ENCODE measurements around the gene NRGN. TPM values are rescaled to one million over a fixed set of nuclear protein-coding genes. Genes with fewer than 3 reads are reported as not detected.
A peak's percentile ranks its signal among the peaks of the same experiment; 100 is the strongest.

The NRGN gene
- total RNA-seq, 1 experiment from 2014 or later = 2.9 TPM

DNA sequence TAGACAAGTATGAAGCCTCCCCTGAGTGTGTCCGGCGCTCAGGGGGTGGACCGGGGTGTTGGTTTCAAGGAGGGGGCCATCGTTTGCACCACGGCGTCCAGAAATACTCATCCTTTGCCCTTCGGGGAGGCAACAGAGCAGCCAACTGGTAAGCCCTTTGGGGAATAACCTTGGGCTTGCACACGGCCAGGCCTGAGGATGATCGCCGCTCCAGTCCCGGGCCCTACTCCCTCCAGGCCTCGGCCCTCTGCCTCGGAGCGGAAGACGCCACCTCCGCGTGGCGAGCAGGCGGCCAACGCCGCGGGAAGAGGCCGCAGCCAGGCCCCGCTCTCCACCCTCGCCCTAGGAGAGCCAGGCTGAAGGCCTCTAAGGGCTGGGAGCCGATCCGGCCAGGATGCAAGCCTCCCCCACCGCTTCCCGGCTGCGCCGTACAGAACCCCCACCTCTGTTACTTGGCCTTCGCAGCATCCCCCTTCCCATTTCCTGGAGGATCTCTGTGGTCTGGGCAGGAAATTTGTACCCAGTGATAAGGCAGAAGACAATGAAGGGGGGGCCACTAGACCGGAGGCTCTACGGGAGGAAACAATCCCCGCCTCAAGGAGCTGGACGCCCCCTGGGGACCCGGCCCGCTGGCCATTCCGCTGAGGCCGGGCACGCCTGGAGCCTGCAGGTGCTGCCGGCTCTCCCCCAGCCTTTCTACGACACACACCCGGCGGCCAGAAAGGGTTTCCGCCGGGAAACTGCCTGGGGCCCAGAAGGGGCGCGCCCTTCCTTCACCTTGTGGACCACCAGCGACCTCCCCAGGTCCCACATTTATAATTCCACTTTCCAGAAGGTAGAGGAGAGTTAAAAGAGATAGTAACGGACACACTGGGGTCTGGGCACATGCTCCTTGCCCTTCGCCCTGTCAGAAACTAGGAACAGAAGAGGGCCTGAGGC is 19.8 kb downstream of the NRGN start (continued):
- TF ChIP-seq NR2C2 (CRISPR knock-in tag; IDR thresholded peaks at IDR 0.05) (peak; percentile 78), ZNF263 (CRISPR knock-in tag; IDR thresholded peaks at IDR 0.05; ENCODE audit: low read depth) (no peak), ZNF138 (CRISPR knock-in tag; conservative IDR thresholded peaks at IDR 0.05) (no peak), OVOL2 (CRISPR knock-in tag; IDR thresholded peaks at IDR 0.05; ENCODE audit: borderline replicate concordance) (no peak), FOXK1 (CRISPR knock-in tag; IDR thresholded peaks at IDR 0.05) (no peak), TP53 (CRISPR knock-in tag; IDR thresholded peaks at IDR 0.05) (no peak), FOXP1 (CRISPR knock-in tag; IDR thresholded peaks at IDR 0.05; ENCODE audit: borderline replicate concordance) (peak; percentile 86; the same call in 1 of the 2 replicates), NFE2L1 (CRISPR knock-in tag; IDR thresholded peaks at IDR 0.05) (peak; percentile 84), CREB1 (CRISPR knock-in tag; IDR thresholded peaks at IDR 0.05) (peak; percentile 91), KAT7 (CRISPR knock-in tag; IDR thresholded peaks at IDR 0.05; ENCODE audit: borderline replicate concordance) (no peak), ZNF219 (CRISPR knock-in tag; IDR thresholded peaks at IDR 0.05; ENCODE audit: borderline replicate concordance) (0 out of 2 replicates have a peak, but pooled peaks have one; percentile 72), ATF1 (CRISPR knock-in tag; IDR thresholded peaks at IDR 0.05) (no peak; the same call in 1 of the 2 replicates), RELA (CRISPR knock-in tag; IDR thresholded peaks at IDR 0.05; ENCODE audit: borderline replicate concordance) (peak; percentile 80; the same call in 1 of the 2 replicates), SP1 (CRISPR knock-in tag; conservative IDR thresholded peaks at IDR 0.05) (0 out of 2 replicates have a peak, but pooled peaks have one; percentile 33)
- TF ChIP-seq, protein P1, sequence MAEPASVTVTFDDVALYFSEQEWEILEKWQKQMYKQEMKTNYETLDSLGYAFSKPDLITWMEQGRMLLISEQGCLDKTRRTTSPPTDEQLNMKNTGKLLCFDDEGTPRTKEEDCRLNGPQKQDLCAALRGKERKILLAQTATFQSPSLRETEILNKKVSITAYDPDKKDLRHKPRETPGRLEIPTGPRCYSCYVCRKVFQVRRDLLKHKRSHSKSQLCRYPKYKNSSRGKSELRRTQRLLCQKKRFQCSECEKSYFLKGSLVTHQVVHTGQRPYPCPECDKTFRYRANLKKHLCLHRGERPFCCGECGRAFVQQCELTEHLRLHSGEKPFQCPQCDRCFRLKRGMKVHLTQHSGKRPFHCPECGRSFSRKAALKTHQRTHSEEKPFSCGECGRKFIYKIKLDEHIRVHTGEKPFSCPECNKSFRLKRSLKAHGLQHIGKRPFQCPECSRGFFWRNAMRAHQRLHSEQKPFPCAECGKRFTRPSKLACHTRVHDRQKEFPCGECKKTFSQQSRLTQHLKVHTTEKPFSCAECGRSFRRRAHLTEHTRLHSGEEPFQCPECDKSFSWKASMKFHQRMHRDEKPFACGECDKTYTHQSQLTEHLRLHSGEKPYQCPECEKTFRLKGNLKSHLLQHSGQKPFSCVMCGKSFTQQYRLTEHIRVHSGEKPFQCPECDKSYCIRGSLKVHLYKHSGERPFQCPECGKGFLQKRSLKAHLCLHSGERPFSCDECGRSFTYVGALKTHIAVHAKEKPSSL (CRISPR knock-in tag; conservative IDR thresholded peaks at IDR 0.05) = no peak
- TF ChIP-seq, protein P2, sequence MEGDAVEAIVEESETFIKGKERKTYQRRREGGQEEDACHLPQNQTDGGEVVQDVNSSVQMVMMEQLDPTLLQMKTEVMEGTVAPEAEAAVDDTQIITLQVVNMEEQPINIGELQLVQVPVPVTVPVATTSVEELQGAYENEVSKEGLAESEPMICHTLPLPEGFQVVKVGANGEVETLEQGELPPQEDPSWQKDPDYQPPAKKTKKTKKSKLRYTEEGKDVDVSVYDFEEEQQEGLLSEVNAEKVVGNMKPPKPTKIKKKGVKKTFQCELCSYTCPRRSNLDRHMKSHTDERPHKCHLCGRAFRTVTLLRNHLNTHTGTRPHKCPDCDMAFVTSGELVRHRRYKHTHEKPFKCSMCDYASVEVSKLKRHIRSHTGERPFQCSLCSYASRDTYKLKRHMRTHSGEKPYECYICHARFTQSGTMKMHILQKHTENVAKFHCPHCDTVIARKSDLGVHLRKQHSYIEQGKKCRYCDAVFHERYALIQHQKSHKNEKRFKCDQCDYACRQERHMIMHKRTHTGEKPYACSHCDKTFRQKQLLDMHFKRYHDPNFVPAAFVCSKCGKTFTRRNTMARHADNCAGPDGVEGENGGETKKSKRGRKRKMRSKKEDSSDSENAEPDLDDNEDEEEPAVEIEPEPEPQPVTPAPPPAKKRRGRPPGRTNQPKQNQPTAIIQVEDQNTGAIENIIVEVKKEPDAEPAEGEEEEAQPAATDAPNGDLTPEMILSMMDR (IDR thresholded peaks at IDR 0.05) = no peak
- TF ChIP-seq, protein P3, sequence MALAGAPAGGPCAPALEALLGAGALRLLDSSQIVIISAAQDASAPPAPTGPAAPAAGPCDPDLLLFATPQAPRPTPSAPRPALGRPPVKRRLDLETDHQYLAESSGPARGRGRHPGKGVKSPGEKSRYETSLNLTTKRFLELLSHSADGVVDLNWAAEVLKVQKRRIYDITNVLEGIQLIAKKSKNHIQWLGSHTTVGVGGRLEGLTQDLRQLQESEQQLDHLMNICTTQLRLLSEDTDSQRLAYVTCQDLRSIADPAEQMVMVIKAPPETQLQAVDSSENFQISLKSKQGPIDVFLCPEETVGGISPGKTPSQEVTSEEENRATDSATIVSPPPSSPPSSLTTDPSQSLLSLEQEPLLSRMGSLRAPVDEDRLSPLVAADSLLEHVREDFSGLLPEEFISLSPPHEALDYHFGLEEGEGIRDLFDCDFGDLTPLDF (CRISPR knock-in tag; IDR thresholded peaks at IDR 0.05) = peak; percentile 87; the same call in 1 of the 2 replicates
- TF ChIP-seq, protein P4, sequence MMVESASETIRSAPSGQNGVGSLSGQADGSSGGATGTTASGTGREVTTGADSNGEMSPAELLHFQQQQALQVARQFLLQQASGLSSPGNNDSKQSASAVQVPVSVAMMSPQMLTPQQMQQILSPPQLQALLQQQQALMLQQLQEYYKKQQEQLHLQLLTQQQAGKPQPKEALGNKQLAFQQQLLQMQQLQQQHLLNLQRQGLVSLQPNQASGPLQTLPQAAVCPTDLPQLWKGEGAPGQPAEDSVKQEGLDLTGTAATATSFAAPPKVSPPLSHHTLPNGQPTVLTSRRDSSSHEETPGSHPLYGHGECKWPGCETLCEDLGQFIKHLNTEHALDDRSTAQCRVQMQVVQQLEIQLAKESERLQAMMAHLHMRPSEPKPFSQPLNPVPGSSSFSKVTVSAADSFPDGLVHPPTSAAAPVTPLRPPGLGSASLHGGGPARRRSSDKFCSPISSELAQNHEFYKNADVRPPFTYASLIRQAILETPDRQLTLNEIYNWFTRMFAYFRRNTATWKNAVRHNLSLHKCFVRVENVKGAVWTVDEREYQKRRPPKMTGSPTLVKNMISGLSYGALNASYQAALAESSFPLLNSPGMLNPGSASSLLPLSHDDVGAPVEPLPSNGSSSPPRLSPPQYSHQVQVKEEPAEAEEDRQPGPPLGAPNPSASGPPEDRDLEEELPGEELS (CRISPR knock-in tag; IDR thresholded peaks at IDR 0.05) = peak; percentile 91; the same call in 1 of the 2 replicates
- TF ChIP-seq, protein P5, sequence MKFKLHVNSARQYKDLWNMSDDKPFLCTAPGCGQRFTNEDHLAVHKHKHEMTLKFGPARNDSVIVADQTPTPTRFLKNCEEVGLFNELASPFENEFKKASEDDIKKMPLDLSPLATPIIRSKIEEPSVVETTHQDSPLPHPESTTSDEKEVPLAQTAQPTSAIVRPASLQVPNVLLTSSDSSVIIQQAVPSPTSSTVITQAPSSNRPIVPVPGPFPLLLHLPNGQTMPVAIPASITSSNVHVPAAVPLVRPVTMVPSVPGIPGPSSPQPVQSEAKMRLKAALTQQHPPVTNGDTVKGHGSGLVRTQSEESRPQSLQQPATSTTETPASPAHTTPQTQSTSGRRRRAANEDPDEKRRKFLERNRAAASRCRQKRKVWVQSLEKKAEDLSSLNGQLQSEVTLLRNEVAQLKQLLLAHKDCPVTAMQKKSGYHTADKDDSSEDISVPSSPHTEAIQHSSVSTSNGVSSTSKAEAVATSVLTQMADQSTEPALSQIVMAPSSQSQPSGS (CRISPR knock-in tag; IDR thresholded peaks at IDR 0.05; ENCODE audit: borderline replicate concordance, low read depth) = peak; percentile 81
- TF ChIP-seq, protein P6, sequence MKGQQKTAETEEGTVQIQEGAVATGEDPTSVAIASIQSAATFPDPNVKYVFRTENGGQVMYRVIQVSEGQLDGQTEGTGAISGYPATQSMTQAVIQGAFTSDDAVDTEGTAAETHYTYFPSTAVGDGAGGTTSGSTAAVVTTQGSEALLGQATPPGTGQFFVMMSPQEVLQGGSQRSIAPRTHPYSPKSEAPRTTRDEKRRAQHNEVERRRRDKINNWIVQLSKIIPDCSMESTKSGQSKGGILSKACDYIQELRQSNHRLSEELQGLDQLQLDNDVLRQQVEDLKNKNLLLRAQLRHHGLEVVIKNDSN (CRISPR knock-in tag; IDR thresholded peaks at IDR 0.05) = peak; percentile 56
- TF ChIP-seq, protein P7, sequence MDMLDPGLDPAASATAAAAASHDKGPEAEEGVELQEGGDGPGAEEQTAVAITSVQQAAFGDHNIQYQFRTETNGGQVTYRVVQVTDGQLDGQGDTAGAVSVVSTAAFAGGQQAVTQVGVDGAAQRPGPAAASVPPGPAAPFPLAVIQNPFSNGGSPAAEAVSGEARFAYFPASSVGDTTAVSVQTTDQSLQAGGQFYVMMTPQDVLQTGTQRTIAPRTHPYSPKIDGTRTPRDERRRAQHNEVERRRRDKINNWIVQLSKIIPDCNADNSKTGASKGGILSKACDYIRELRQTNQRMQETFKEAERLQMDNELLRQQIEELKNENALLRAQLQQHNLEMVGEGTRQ (CRISPR knock-in tag; IDR thresholded peaks at IDR 0.05) = no peak
- TF ChIP-seq, protein P8, sequence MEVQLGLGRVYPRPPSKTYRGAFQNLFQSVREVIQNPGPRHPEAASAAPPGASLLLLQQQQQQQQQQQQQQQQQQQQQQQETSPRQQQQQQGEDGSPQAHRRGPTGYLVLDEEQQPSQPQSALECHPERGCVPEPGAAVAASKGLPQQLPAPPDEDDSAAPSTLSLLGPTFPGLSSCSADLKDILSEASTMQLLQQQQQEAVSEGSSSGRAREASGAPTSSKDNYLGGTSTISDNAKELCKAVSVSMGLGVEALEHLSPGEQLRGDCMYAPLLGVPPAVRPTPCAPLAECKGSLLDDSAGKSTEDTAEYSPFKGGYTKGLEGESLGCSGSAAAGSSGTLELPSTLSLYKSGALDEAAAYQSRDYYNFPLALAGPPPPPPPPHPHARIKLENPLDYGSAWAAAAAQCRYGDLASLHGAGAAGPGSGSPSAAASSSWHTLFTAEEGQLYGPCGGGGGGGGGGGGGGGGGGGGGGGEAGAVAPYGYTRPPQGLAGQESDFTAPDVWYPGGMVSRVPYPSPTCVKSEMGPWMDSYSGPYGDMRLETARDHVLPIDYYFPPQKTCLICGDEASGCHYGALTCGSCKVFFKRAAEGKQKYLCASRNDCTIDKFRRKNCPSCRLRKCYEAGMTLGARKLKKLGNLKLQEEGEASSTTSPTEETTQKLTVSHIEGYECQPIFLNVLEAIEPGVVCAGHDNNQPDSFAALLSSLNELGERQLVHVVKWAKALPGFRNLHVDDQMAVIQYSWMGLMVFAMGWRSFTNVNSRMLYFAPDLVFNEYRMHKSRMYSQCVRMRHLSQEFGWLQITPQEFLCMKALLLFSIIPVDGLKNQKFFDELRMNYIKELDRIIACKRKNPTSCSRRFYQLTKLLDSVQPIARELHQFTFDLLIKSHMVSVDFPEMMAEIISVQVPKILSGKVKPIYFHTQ (CRISPR knock-in tag; IDR thresholded peaks at IDR 0.05) = no peak
- TF ChIP-seq, protein P9, sequence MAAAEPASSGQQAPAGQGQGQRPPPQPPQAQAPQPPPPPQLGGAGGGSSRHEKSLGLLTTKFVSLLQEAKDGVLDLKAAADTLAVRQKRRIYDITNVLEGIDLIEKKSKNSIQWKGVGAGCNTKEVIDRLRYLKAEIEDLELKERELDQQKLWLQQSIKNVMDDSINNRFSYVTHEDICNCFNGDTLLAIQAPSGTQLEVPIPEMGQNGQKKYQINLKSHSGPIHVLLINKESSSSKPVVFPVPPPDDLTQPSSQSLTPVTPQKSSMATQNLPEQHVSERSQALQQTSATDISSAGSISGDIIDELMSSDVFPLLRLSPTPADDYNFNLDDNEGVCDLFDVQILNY (CRISPR knock-in tag; IDR thresholded peaks at IDR 0.05) = no peak; the same call in 1 of the 2 replicates
